Muscle of leg (tissue), 11 donors: ENCODE data around the gene EPHA5. TPM values are rescaled to one million over a fixed set of nuclear protein-coding genes. Genes with fewer than 3 reads are reported as not detected.
A peak's percentile ranks its signal among the peaks of the same experiment; 100 is the strongest.

Source experiments
- DNase-seq: peaks from one replicate; pipeline ENCODE4 v3.0.0; 2013
- H3K27ac ChIP-seq: one replicate; pipeline ENCODE4 v1.5.1; 2013; ENCODE audit warnings: mild to moderate bottlenecking, low read length, control low read depth
- H3K27me3 ChIP-seq: one replicate; pipeline ENCODE4 v1.6.1; 2013; ENCODE audit warnings: low read length; ENCODE audit not compliant: control insufficient read depth, insufficient read depth
- H3K36me3 ChIP-seq: one replicate; pipeline ENCODE4 v1.6.1; 2013; ENCODE audit warnings: low read length; ENCODE audit not compliant: control insufficient read depth, insufficient read depth
- H3K4me1 ChIP-seq: one replicate; pipeline ENCODE4 v1.6.1; 2013; ENCODE audit warnings: low read length; ENCODE audit not compliant: control insufficient read depth, insufficient read depth
- H3K4me3 ChIP-seq: one replicate; pipeline ENCODE4 v1.5.1; 2013; ENCODE audit warnings: low read length, control low read depth
- H3K9me3 ChIP-seq: replicated peaks from 2 replicates; pipeline ENCODE4 v1.6.1; 2013; ENCODE audit warnings: low read depth, low read length; ENCODE audit not compliant: control insufficient read depth
- WGBS: methylation state at CpG from one replicate; pipeline ENCODE4 v1.1.5; 2013; ENCODE audit warnings: missing lambda C conversion rate; ENCODE audit not compliant: insufficient coverage; 5-methylcytosine and 5-hydroxymethylcytosine counted together
- polyA plus RNA-seq, 8 donors: library from polyadenylated mRNA; unstranded; fragments of 120-200 nt; gene quantifications; one replicate each; pipeline versions ENCODE4 v1.2.1 to v1.2.3, GENCODE V29; 2013; ENCODE audit warnings: inconsistent platforms in 1 of 8, low replicate concordance in 1 of 8; ENCODE audit not compliant: insufficient read length in 8 of 8, insufficient read depth in 1 of 8
- total RNA-seq: library from RNA; stranded (reverse); fragments of 120-200 nt; gene quantifications from one replicate; pipeline ENCODE4 v1.2.4, GENCODE V29; 2013

Gene EPHA5
- total and polyA plus RNA-seq, 9 donors = 0.24 to 1.4 (median 0.52) TPM

GRCh38 chr4:65635051-65635821 is 35.1 kb downstream of the EPHA5 start:
- Histone ChIP-seq H3K27me3 (no peaks in the 10 kb centered on the region), H3K36me3 (no peaks in the 10 kb centered on the region), H3K4me3 (no peak overlapping the region), H3K9me3 (no peaks in the 10 kb centered on the region), H3K27ac (no peak overlapping the region), H3K4me1 (no peaks in the 10 kb centered on the region)
- no peak for DNase-seq
- WGBS = no CpG with 5 or more reads among the region's 3 CpGs

DNA sequence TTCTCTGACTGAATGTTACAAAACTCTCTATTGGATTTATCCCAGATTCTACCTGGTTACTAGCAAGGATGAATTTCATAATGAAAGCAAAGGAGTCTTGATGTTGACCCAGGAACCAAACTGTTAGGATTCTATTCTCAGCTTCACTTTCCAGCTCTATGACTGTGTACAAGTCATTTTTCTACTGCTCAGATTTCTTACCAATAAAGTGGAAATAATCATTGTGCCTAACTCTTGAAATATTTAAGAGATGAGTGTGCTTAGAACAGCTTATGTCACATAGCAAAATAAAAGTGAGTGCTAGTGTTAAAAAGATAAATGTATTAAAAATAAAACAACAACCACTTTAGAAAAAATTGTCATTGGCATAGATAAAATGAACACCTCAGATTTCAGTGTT is 45.6 kb downstream of the EPHA5 start:
- Histone ChIP-seq H3K4me1 (no peaks in the 10 kb centered on the region), H3K27me3 (no peaks in the 10 kb centered on the region), H3K4me3 (no peak overlapping the region), H3K27ac (no peak overlapping the region), H3K9me3 (no peaks in the 10 kb centered on the region), H3K36me3 (no peaks in the 10 kb centered on the region)
- DNase-seq = no peak

DNA sequence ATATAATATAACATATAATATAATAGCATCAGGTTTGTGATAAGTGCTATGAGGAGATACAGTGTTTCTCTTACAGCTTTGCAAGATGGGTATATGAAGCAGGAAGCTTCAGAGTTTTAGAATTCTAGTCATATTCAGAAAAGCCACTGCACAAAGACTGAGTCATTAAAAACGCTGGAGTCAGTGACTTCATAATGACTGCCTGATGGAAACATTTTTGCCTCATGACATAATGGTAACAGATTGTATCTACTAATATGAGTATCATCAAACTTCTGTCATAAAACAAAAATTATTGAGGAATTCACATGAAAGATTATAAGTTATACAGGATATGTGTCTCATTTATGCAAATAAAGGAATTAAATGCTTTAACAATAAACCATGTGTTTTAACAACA is 46.8 kb downstream of the EPHA5 start:
- H3K9me3 ChIP-seq = no peaks in the 10 kb centered on the region
- peak; percentile 53 for DNase-seq
- no CpG with 5 or more reads among the region's 1 CpG for WGBS
- H3K36me3 ChIP-seq = no peaks in the 10 kb centered on the region
- H3K4me1 ChIP-seq = no peaks in the 10 kb centered on the region
- no peak overlapping the region for H3K27ac ChIP-seq
- no peak overlapping the region for H3K4me3 ChIP-seq
- no peaks in the 10 kb centered on the region for H3K27me3 ChIP-seq

- H3K9me3 ChIP-seq = no peaks in the 10 kb centered on the region
- no peaks in the 10 kb centered on the region for H3K4me1 ChIP-seq
- H3K4me3 ChIP-seq = no peak overlapping the region
- no CpG with 5 or more reads among the region's 1 CpG for WGBS
- no peaks in the 10 kb centered on the region for H3K27me3 ChIP-seq
- no peak for DNase-seq
- no peaks in the 10 kb centered on the region for H3K36me3 ChIP-seq
- H3K27ac ChIP-seq = no peak overlapping the region
Measured at GRCh38 chr4:65617416-65617815, 52.9 kb downstream of the EPHA5 start.

DNA sequence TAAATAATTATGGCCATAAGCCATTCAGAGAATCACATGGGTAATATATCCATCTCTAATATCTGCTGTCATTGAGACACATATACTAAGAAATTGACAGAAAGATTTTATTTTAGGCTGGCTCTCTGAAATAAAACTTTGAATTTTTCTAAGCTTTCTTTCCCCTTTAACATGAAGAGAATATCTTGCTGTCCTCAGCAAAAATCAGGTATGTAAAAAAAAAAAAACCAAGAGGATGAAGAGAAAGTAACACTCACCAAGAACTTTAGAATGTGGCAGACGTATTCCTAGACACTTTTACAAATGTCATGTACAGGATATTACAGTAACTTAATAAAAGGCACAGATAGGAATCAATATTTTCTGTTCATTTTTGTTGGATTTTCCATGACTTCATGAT is 65.8 kb downstream of the EPHA5 start:
- no peaks in the 10 kb centered on the region for H3K4me1 ChIP-seq
- no peaks in the 10 kb centered on the region for H3K9me3 ChIP-seq
- no peaks in the 10 kb centered on the region for H3K27me3 ChIP-seq
- no peak for DNase-seq
- no peak overlapping the region for H3K4me3 ChIP-seq
- H3K27ac ChIP-seq = no peak overlapping the region
- H3K36me3 ChIP-seq = no peaks in the 10 kb centered on the region
- no CpG with 5 or more reads among the region's 1 CpG for WGBS

DNA sequence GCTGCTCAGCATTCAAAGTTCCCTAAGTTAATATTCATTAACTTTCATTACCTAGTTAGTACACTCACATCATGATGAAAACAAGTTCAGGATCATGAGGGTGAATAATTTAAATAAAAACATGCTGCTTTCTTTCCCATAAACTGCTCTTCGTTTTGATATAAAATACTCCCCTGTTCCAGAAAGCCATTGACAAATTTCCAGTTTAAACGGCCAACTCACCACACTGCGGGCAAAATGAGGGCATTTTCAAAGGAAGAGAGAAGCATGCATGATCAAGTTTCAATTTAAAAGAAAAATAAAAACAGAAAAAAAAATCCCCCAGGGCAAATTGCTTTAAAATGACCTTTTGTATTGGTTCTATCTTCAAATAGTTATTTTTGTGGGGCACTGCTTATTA is 69.6 kb downstream of the EPHA5 start:
- Histone ChIP-seq H3K9me3 (no peaks in the 10 kb centered on the region), H3K4me1 (no peaks in the 10 kb centered on the region), H3K27ac (no peak overlapping the region), H3K36me3 (no peaks in the 10 kb centered on the region), H3K4me3 (no peak overlapping the region), H3K27me3 (no peaks in the 10 kb centered on the region)
- no peak for DNase-seq
- WGBS = no CpG with 5 or more reads among the region's 3 CpGs

GRCh38 chr4:65599340-65599739 is 70.9 kb downstream of the EPHA5 start:
- no CpG with 5 or more reads among the region's 2 CpGs for WGBS

DNA sequence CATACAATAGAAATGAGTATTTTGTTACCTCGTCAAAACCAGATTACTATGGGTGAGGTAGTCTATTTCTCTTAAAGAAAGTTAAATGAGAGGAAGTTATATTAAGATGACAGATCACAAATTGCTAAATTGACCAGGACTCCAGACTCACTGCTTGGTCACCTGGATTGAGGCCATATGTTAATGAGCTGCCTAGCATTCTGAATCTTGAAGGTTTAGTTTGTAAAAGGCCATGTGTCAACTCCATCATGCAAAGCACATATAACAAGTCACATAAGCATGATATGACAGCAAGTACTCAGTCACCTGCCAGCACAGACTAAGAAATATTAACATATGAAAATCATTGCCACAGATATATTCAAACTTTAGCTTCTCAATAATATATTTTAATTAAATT is 72.6 kb downstream of the EPHA5 start:
- Histone ChIP-seq H3K4me1 (no peaks in the 10 kb centered on the region), H3K4me3 (no peak overlapping the region), H3K27ac (no peak overlapping the region), H3K9me3 (no peaks in the 10 kb centered on the region), H3K27me3 (no peaks in the 10 kb centered on the region), H3K36me3 (no peaks in the 10 kb centered on the region)
- no CpG with 5 or more reads among the region's 1 CpG for WGBS
- no peak for DNase-seq

More at GRCh38 chr4:65599340-65599739, 70.9 kb downstream of the EPHA5 start:
- H3K9me3 ChIP-seq = no peaks in the 10 kb centered on the region
- no peak overlapping the region for H3K27ac ChIP-seq
- H3K36me3 ChIP-seq = no peaks in the 10 kb centered on the region
- no peak overlapping the region for H3K4me3 ChIP-seq
- no peaks in the 10 kb centered on the region for H3K4me1 ChIP-seq
- no peaks in the 10 kb centered on the region for H3K27me3 ChIP-seq
- no peak for DNase-seq

DNA sequence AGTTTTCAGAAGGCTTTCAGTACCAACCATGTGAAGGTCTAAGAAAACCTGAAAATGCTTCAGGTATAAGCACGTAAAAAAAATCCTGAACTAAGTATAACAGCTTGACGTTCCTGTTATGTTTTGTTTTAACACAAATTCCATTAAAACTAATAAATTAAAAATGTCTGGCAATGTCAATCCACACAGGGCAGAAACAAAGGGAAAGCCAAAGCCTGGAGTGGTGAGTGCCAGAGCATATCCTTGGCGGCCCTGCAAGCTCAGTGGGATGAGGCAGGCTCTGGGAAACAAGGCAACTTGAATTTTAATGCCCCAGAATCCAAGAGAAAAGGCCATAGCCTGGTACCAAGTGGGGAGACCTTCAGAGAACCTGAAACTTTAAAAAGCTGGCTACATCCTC is 78.2 kb downstream of the EPHA5 start:
- Histone ChIP-seq H3K9me3 (no peaks in the 10 kb centered on the region), H3K4me1 (no peaks in the 10 kb centered on the region), H3K27ac (no peak overlapping the region)

GRCh38 chr4:65589921-65590320 is 80.4 kb downstream of the EPHA5 start:
- no peaks in the 10 kb centered on the region for H3K9me3 ChIP-seq
- H3K27ac ChIP-seq = no peak overlapping the region
- H3K4me1 ChIP-seq = no peaks in the 10 kb centered on the region
- WGBS = 69% methylated on average over 1 of the region's 2 CpGs
- no peaks in the 10 kb centered on the region for H3K36me3 ChIP-seq
- H3K4me3 ChIP-seq = no peak overlapping the region
- H3K27me3 ChIP-seq = no peaks in the 10 kb centered on the region
- no peak for DNase-seq

More for the DNA sequence above, 78.2 kb downstream of the EPHA5 start:
- DNase-seq = no peak
- H3K27me3 ChIP-seq = no peaks in the 10 kb centered on the region
- H3K36me3 ChIP-seq = no peaks in the 10 kb centered on the region
- H3K4me3 ChIP-seq = no peak overlapping the region
- whole genome bisulfite sequencing = 63% methylated on average over 1 of the region's 3 CpGs

GRCh38 chr4:65589331-65589730 is 81.0 kb downstream of the EPHA5 start:
- no peak for DNase-seq

More at GRCh38 chr4:65589331-65589730, 81.0 kb downstream of the EPHA5 start:
- Histone ChIP-seq H3K36me3 (no peaks in the 10 kb centered on the region), H3K27ac (no peak overlapping the region), H3K9me3 (no peaks in the 10 kb centered on the region), H3K4me1 (no peaks in the 10 kb centered on the region), H3K4me3 (no peak overlapping the region), H3K27me3 (no peaks in the 10 kb centered on the region)
- WGBS = no CpG with 5 or more reads among the region's 1 CpG
